ENCODE data around the gene ENAH.
"Not testable (repeated sequence)": the region's sequence is repeated elsewhere in the genome, so short reads cannot be mapped to it uniquely, and the experiment has no call there.

Gene ENAH

DNA sequence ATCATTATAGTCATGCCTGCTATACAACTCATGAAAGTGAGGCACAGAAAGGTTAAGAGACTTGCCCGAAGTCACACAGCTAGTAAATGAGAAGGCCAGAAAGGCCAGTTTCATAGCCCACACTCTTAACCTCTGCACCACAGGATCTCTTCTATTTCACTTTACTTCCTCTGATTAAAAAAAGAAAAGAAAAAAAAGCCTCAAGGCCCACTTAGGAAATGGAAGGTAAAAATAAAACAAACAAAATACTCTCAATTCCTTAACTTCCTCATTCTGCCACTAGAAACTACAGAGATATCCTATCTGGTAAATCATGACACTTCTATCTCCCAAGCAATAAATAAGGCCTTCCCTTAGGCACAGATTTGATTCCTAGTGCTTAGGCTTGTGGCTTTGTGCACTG is 7.6 kb upstream of the ENAH start:
- TF ChIP-seq ZNF274 (IDR thresholded peaks at IDR 0.05; ENCODE audit: low read depth, low read length) (no peak), SUZ12 (IDR thresholded peaks at IDR 0.05; ENCODE audit: extremely low read depth, insufficient read depth, insufficient read length) (no peak), YY1 (IDR thresholded peaks at IDR 0.05; ENCODE audit: insufficient read depth, insufficient read length) (no peak)
- H3K9me3 ChIP-seq (ENCODE audit: insufficient read depth, low read length): no peaks in the 10 kb centered on the region
- H3K27me3 ChIP-seq (ENCODE audit: insufficient read depth, insufficient read length): no peaks in the 10 kb centered on the region
- H3K4me1 ChIP-seq (ENCODE audit: insufficient read depth, insufficient read length): peaks cover 3% of the 10 kb centered on the region
- H3K9ac ChIP-seq (ENCODE audit: insufficient read length, low read depth): no peak overlapping the region
- no peaks in the 10 kb centered on the region for H3K36me3 ChIP-seq (ENCODE audit: insufficient read depth, insufficient read length, low read length)
- DNase-seq (ENCODE audit: low read depth, low spot score): no peak
- H3K4me3 ChIP-seq (ENCODE audit: insufficient read length, low read depth): no peak overlapping the region

DNA sequence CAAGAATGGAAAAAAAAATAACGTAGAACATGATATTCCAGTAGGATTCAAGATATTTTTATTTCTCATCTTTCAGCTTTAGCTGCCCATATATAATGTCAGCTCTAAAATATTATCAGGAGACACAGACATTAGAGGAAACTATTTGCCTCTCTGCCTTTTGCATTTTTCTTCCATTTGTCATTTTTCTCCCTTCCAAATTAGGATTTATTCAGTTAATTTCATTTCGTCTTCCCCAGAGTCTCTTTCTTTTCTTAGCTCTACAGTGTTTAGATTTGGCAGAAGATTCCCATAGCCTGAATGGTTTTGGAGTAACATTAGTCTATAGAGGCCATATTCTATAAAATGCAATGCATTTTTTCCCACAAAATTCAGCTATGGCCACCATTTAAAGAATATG is 5.1 kb upstream of the ENAH start:
- H3K36me3 ChIP-seq (ENCODE audit: insufficient read depth, insufficient read length, low read length): no peaks in the 10 kb centered on the region
- peaks cover 3% of the 10 kb centered on the region for H3K4me1 ChIP-seq (ENCODE audit: insufficient read depth, insufficient read length)
- no peak overlapping the region for H3K9ac ChIP-seq (ENCODE audit: insufficient read length, low read depth)
- no peak overlapping the region for H3K4me3 ChIP-seq (ENCODE audit: insufficient read length, low read depth)
- H3K9me3 ChIP-seq (ENCODE audit: insufficient read depth, low read length): no peaks in the 10 kb centered on the region
- no peak for DNase-seq (ENCODE audit: low read depth, low spot score)
- TF ChIP-seq SUZ12 (IDR thresholded peaks at IDR 0.05; ENCODE audit: extremely low read depth, insufficient read depth, insufficient read length) (no peak), YY1 (IDR thresholded peaks at IDR 0.05; ENCODE audit: insufficient read depth, insufficient read length) (no peak), ZNF274 (IDR thresholded peaks at IDR 0.05; ENCODE audit: low read depth, low read length) (no peak)
- no peaks in the 10 kb centered on the region for H3K27me3 ChIP-seq (ENCODE audit: insufficient read depth, insufficient read length)

DNA sequence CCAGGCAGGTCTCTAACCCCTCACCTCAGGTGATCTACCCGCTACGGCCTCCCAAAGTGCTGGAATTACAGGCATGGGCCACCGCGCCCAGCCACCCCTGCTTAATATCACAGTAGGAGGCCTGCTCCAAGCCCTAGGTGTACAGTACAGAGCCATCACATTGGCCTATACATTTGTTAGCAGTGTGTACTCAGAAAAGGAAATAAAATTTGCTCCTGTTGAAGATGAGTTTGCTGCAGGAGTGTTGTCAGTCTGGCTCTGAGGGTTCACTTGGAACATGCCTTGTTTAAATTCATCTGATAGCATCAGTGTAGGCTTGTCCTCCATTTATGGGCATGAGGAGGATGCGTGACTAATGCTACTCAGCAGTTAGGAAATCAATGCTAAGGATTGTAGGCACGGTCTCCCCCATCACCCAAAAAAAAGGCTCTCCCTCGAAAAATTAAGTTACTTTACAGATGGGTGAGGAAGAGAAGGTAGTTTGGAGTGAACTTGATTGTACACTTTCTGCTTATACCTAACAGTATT is 4.6 kb upstream of the ENAH start:
- DNase-seq (ENCODE audit: low read depth, low spot score): no peak
- H3K9ac ChIP-seq (ENCODE audit: insufficient read length, low read depth): no peak overlapping the region
- no peaks in the 10 kb centered on the region for H3K27me3 ChIP-seq (ENCODE audit: insufficient read depth, insufficient read length)
- no peak for TF ChIP-seq YY1 (IDR thresholded peaks at IDR 0.05; ENCODE audit: insufficient read depth, insufficient read length)
- TF ChIP-seq SUZ12 (IDR thresholded peaks at IDR 0.05; ENCODE audit: extremely low read depth, insufficient read depth, insufficient read length): no peak
- no peak for TF ChIP-seq ZNF274 (IDR thresholded peaks at IDR 0.05; ENCODE audit: low read depth, low read length)
- H3K9me3 ChIP-seq (ENCODE audit: insufficient read depth, low read length): no peaks in the 10 kb centered on the region
- H3K36me3 ChIP-seq (ENCODE audit: insufficient read depth, insufficient read length, low read length): no peaks in the 10 kb centered on the region
- H3K4me3 ChIP-seq (ENCODE audit: insufficient read length, low read depth): no peak overlapping the region
- peaks cover 3% of the 10 kb centered on the region for H3K4me1 ChIP-seq (ENCODE audit: insufficient read depth, insufficient read length)

DNA sequence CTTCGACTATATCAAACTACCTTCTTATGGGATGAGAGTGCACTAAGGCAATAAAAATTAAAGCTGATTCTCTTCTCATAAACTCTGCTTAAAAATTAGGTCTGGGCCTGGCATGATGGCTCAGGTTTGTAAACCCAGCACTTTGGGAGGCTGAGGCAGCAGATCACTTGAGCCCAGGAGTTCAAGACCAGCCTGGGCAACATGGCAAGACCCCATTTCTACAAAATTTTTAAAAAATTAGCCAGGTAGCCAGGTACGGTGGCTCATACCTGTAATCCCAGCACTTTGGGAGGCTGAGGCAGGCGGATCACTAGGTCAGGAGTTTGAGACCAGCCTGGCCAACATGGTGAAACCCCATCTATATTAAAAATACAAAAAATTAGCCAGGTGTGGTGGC is 3.3 kb upstream of the ENAH start:
- not testable (repeated sequence) for H3K9ac ChIP-seq (ENCODE audit: insufficient read length, low read depth); H3K9me3 ChIP-seq (ENCODE audit: insufficient read depth, low read length)

DNA sequence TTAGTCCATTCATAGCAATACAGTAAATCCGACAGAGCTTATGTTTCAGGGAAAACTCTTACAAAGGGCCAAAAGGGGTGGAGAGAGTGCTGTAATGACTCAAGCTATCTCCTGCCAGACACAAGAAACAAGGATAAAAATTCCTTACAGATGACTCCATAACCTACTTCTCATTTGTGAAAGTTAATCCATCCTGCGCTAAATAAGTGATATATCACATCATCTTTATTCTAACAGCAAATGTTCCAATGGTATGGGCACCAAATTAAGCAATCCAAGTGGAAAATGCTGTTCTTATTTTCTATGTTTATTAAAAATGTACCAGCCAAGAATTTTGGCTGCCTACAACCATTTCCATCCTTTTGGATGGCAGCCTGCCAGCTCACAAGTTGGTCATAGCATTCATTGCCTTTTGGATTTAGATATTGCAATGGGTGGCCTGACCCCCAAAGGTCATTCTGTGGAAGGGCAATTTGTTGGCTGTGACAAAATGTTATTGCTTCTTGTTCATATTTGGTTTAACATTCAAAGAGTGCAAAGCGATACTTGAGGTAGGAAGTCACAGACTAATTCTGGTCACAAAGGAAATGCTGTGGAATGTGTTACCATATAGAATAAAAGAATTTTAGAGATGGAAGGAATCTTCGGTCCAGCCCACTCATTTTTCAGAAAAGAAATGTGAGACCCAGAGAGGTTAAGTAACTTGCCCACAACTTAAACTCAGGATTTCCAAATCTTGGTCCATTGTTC is 2.8 kb upstream of the ENAH start:
- Histone ChIP-seq H3K27me3 (ENCODE audit: insufficient read depth, insufficient read length) (no peaks in the 10 kb centered on the region), H3K4me3 (ENCODE audit: insufficient read length, low read depth) (no peak overlapping the region), H3K4me1 (ENCODE audit: insufficient read depth, insufficient read length) (peaks cover 3% of the 10 kb centered on the region), H3K36me3 (ENCODE audit: insufficient read depth, insufficient read length, low read length) (peaks cover 4% of the 10 kb centered on the region), H3K9ac (ENCODE audit: insufficient read length, low read depth) (no peak overlapping the region), H3K9me3 (ENCODE audit: insufficient read depth, low read length) (no peaks in the 10 kb centered on the region)
- TF ChIP-seq ZNF274 (IDR thresholded peaks at IDR 0.05; ENCODE audit: low read depth, low read length) (no peak), YY1 (IDR thresholded peaks at IDR 0.05; ENCODE audit: insufficient read depth, insufficient read length) (no peak), SUZ12 (IDR thresholded peaks at IDR 0.05; ENCODE audit: extremely low read depth, insufficient read depth, insufficient read length) (no peak)
- no peak for DNase-seq (ENCODE audit: low read depth, low spot score)

More for the DNA sequence above, 3.3 kb upstream of the ENAH start:
- H3K4me1 ChIP-seq (ENCODE audit: insufficient read depth, insufficient read length); H3K27me3 ChIP-seq (ENCODE audit: insufficient read depth, insufficient read length); DNase-seq (ENCODE audit: low read depth, low spot score); H3K36me3 ChIP-seq (ENCODE audit: insufficient read depth, insufficient read length, low read length); H3K4me3 ChIP-seq (ENCODE audit: insufficient read length, low read depth): not testable (repeated sequence)

DNA sequence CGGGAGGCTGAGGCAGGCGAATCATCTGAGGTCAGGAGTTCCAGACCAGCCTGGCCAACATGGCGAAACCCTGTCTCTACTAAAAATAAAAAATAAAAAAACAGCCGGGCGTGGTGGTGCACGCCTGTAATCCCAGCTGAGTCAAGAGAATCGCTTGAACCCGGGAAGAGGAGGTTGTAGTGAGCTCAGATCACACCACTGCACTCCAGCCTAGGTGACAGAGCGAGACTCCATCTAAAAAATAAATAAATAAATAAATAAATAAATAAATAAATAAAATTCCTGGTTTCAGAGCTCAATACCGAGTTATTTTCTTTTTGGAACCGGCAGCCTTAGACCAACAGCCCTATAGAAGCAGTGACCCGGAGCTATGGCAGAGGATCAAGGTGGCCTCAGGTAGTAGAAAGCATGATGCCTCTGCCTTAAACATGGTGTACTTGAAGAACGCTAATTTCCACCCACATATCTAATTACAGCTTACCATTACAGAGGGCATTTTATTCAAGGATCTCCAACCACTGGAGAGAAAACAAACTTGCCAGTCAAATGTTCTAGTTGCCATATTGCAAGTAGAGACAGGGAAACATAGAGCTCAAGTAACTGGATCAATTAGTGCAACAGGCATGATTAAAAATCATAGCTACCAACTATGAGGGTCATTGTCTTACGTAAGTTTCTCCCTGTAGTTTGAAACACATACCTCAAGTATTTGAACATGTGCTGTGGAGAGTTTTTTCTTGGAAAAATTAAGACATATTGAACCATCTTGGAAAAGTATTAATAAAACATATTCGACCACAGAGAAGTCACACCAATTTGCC is 2.0 kb upstream of the ENAH start:
- DNase-seq (ENCODE audit: low read depth, low spot score): no peak
- Histone ChIP-seq H3K27me3 (ENCODE audit: insufficient read depth, insufficient read length) (no peaks in the 10 kb centered on the region), H3K4me1 (ENCODE audit: insufficient read depth, insufficient read length) (peaks cover 3% of the 10 kb centered on the region), H3K36me3 (ENCODE audit: insufficient read depth, insufficient read length, low read length) (peaks cover 6% of the 10 kb centered on the region), H3K4me3 (ENCODE audit: insufficient read length, low read depth) (no peak overlapping the region), H3K9ac (ENCODE audit: insufficient read length, low read depth) (no peak overlapping the region), H3K9me3 (ENCODE audit: insufficient read depth, low read length) (no peaks in the 10 kb centered on the region)
- TF ChIP-seq YY1 (IDR thresholded peaks at IDR 0.05; ENCODE audit: insufficient read depth, insufficient read length) (no peak), SUZ12 (IDR thresholded peaks at IDR 0.05; ENCODE audit: extremely low read depth, insufficient read depth, insufficient read length) (no peak), ZNF274 (IDR thresholded peaks at IDR 0.05; ENCODE audit: low read depth, low read length) (no peak)

DNA sequence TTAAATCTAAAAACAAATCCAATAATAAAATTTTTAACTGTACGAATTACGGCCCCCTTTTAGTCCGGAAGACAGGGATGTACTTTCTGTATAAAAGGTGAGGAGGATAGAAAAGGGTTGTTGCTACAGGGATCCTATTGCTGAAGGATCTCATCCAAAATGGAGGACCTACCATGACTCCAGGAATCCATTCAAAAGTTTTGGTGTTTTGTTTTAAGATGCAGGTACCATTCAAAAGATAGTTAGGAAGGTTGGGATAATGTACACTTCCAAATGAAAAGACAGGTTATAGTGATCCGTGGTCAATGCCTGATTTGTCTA is 1.3 kb upstream of the ENAH start:
- DNase-seq (ENCODE audit: low read depth, low spot score): no peak
- H3K27me3 ChIP-seq (ENCODE audit: insufficient read depth, insufficient read length): no peaks in the 10 kb centered on the region
- peaks cover 3% of the 10 kb centered on the region for H3K4me1 ChIP-seq (ENCODE audit: insufficient read depth, insufficient read length)
- peak overlapping the region; percentile 79 for H3K4me3 ChIP-seq (ENCODE audit: insufficient read length, low read depth)
- no peak for TF ChIP-seq ZNF274 (IDR thresholded peaks at IDR 0.05; ENCODE audit: low read depth, low read length)
- no peak for TF ChIP-seq YY1 (IDR thresholded peaks at IDR 0.05; ENCODE audit: insufficient read depth, insufficient read length)
- TF ChIP-seq SUZ12 (IDR thresholded peaks at IDR 0.05; ENCODE audit: extremely low read depth, insufficient read depth, insufficient read length): no peak
- no peaks in the 10 kb centered on the region for H3K9me3 ChIP-seq (ENCODE audit: insufficient read depth, low read length)
- no peak overlapping the region for H3K9ac ChIP-seq (ENCODE audit: insufficient read length, low read depth)
- H3K36me3 ChIP-seq (ENCODE audit: insufficient read depth, insufficient read length, low read length): peaks cover 6% of the 10 kb centered on the region
